ENCODE measurements around the gene CDH18.

CDH18 gene

GRCh38 chr5:19584131-19584530, 403.9 kb downstream of the CDH18 start:
- no peak for DNase-seq (ENCODE audit: low read depth)
- H3K4me3 ChIP-seq (ENCODE audit: low read depth, low read length), result no peak overlapping the region

GRCh38 chr5:19577882-19578281, 410.1 kb downstream of the CDH18 start:
- no peak overlapping the region for H3K4me3 ChIP-seq (ENCODE audit: low read depth, low read length)
- TF ChIP-seq CTCF (IDR thresholded peaks at IDR 0.05; ENCODE audit: insufficient read depth, low read depth, low read length, missing control alignments), result no peak
- DNase-seq (ENCODE audit: low read depth), result no peak

More at GRCh38 chr5:19584131-19584530, 403.9 kb downstream of the CDH18 start:
- TF ChIP-seq CTCF (IDR thresholded peaks at IDR 0.05; ENCODE audit: insufficient read depth, low read depth, low read length, missing control alignments), result no peak

GRCh38 chr5:19568004-19568403, 420.0 kb downstream of the CDH18 start:
- TF ChIP-seq CTCF (IDR thresholded peaks at IDR 0.05; ENCODE audit: insufficient read depth, low read depth, low read length, missing control alignments), result no peak
- DNase-seq (ENCODE audit: low read depth), result no peak
- no peak overlapping the region for H3K4me3 ChIP-seq (ENCODE audit: low read depth, low read length)

GRCh38 chr5:19565466-19565865, 422.5 kb downstream of the CDH18 start:
- H3K4me3 ChIP-seq (ENCODE audit: low read depth, low read length), result no peak overlapping the region
- DNase-seq (ENCODE audit: low read depth), result no peak

GRCh38 chr5:19564036-19564435, 424.0 kb downstream of the CDH18 start:
- DNase-seq (ENCODE audit: low read depth), result no peak
- H3K4me3 ChIP-seq (ENCODE audit: low read depth, low read length), result no peak overlapping the region
- no peak for TF ChIP-seq CTCF (IDR thresholded peaks at IDR 0.05; ENCODE audit: insufficient read depth, low read depth, low read length, missing control alignments)

More at GRCh38 chr5:19565466-19565865, 422.5 kb downstream of the CDH18 start:
- TF ChIP-seq CTCF (IDR thresholded peaks at IDR 0.05; ENCODE audit: insufficient read depth, low read depth, low read length, missing control alignments), result no peak

- TF ChIP-seq CTCF (IDR thresholded peaks at IDR 0.05; ENCODE audit: insufficient read depth, low read depth, low read length, missing control alignments), result no peak
These were observed 432.1 kb downstream of the CDH18 start for GRCh38 chr5:19555876-19556275.

GRCh38 chr5:19555436-19555835, 432.6 kb downstream of the CDH18 start:
- DNase-seq (ENCODE audit: low read depth), result no peak
- TF ChIP-seq CTCF (IDR thresholded peaks at IDR 0.05; ENCODE audit: insufficient read depth, low read depth, low read length, missing control alignments), result no peak
- H3K4me3 ChIP-seq (ENCODE audit: low read depth, low read length), result no peak overlapping the region

More at GRCh38 chr5:19555876-19556275, 432.1 kb downstream of the CDH18 start:
- no peak for DNase-seq (ENCODE audit: low read depth)
- H3K4me3 ChIP-seq (ENCODE audit: low read depth, low read length), result no peak overlapping the region
